ENCODE results near the gene JAG2. TPM values are rescaled to one million over a fixed set of nuclear protein-coding genes. Genes with fewer than 3 reads are reported as not detected.

JAG2 gene
- total RNA-seq, 3 donors from 2014 or later (not counting 1 experiment from before 2014, with no cell fraction given), result 3.5 to 6.6 (median 6.1) TPM

GRCh38 chr14:105093431-105094192 is 75.0 kb downstream of the JAG2 start:
- H3K27ac Mint-ChIP-seq, result peak overlapping the region in 1 of 2 donors; percentile 69
- Histone ChIP-seq H3K27ac (ENCODE audit: low read length) (peak overlapping the region; percentile 79), H3K4me3 (ENCODE audit: low read length) (peak overlapping the region; percentile 82), H3K9me3 (ENCODE audit: control insufficient read depth, insufficient read depth, low read length) (no peaks in the 10 kb centered on the region), H3K4me1 (ENCODE audit: control insufficient read depth, insufficient read depth, low read length) (peaks cover 28% of the 10 kb centered on the region), H3K36me3 (ENCODE audit: control insufficient read depth, insufficient read depth, low read length) (no peaks in the 10 kb centered on the region), H3K27me3 (ENCODE audit: control insufficient read depth, insufficient read depth, low read length) (no peaks in the 10 kb centered on the region)
- H3K4me3 Mint-ChIP-seq, result peak overlapping the region; percentile 73
- no peaks in the 10 kb centered on the region for H3K9me3 Mint-ChIP-seq
- ATAC-seq, result peak; percentile 62 to 76 (median 66)
- H3K36me3 Mint-ChIP-seq, result no peaks in the 10 kb centered on the region
- TF ChIP-seq CTCF (IDR thresholded peaks at IDR 0.05), result peak; percentile 20
- intact Hi-C loops (cut with micrococcal nuclease), result loop anchor here (5.0 kb wide), 1 partner anchor 74 kb away; the partner anchor contains the start of gene JAG2
- peaks cover 5 to 36% of the 10 kb centered on the region in 2 donors for H3K4me1 Mint-ChIP-seq
- H3K27me3 Mint-ChIP-seq (ENCODE audit: low read depth in 2 of 2), result peaks cover 6 to 8% of the 10 kb centered on the region in 2 donors
- WGBS (ENCODE audit: insufficient coverage), result under 1% methylated on average over 76 of the region's 76 CpGs
- DNase-seq, result peak; percentile 61 to 78

- Mint-ChIP-seq H3K9me3 (no peaks in the 10 kb centered on the region), H3K4me1 (peaks cover 5 to 40% of the 10 kb centered on the region in 2 donors), H3K27ac (peak overlapping the region; percentile 58 to 84), H3K4me3 (peak overlapping the region; percentile 91), H3K27me3 (ENCODE audit: low read depth in 2 of 2) (peaks cover 0 to 8% of the 10 kb centered on the region in 2 donors), H3K36me3 (no peaks in the 10 kb centered on the region)
- H3K27me3 ChIP-seq (ENCODE audit: control insufficient read depth, insufficient read depth, low read length), result peaks cover 1% of the 10 kb centered on the region
- H3K36me3 ChIP-seq (ENCODE audit: control insufficient read depth, insufficient read depth, low read length), result no peaks in the 10 kb centered on the region
- ATAC-seq (peak; percentile 59 to 69 (median 65)), DNase-seq (peak; percentile 58 to 84)
- WGBS (ENCODE audit: insufficient coverage), result 2% methylated on average over 46 of the region's 46 CpGs
- peak overlapping the region; percentile 13 for H3K4me3 ChIP-seq (ENCODE audit: low read length)
- H3K27ac ChIP-seq (ENCODE audit: low read length), result peak overlapping the region; percentile 47
- H3K9me3 ChIP-seq (ENCODE audit: control insufficient read depth, insufficient read depth, low read length), result no peaks in the 10 kb centered on the region
- peaks cover 29% of the 10 kb centered on the region for H3K4me1 ChIP-seq (ENCODE audit: control insufficient read depth, insufficient read depth, low read length)
- intact Hi-C loops (cut with micrococcal nuclease), result loop anchor here (5.0 kb wide), 1 partner anchor 74 kb away; the partner anchor contains the start of gene JAG2
- TF ChIP-seq CTCF (IDR thresholded peaks at IDR 0.05), result no peak
Measured at GRCh38 chr14:105093038-105093430, 75.5 kb downstream of the JAG2 start.

GRCh38 chr14:105092171-105093037 is 76.2 kb downstream of the JAG2 start:
- peaks cover 34% of the 10 kb centered on the region for H3K4me1 ChIP-seq (ENCODE audit: control insufficient read depth, insufficient read depth, low read length)
- H3K4me3 Mint-ChIP-seq, result peak overlapping the region; percentile 91
- TF ChIP-seq CTCF (IDR thresholded peaks at IDR 0.05), result no peak
- DNase-seq (peak in 1 of 2 donors; percentile 45), ATAC-seq (no peak)
- peak overlapping the region; percentile 58 to 84 for H3K27ac Mint-ChIP-seq
- H3K27me3 ChIP-seq (ENCODE audit: control insufficient read depth, insufficient read depth, low read length), result peaks cover 4% of the 10 kb centered on the region
- H3K9me3 Mint-ChIP-seq, result no peaks in the 10 kb centered on the region
- no peaks in the 10 kb centered on the region for H3K36me3 ChIP-seq (ENCODE audit: control insufficient read depth, insufficient read depth, low read length)
- 71% methylated on average over 25 of the region's 25 CpGs for WGBS (ENCODE audit: insufficient coverage)
- no peaks in the 10 kb centered on the region for H3K9me3 ChIP-seq (ENCODE audit: control insufficient read depth, insufficient read depth, low read length)
- peaks cover 0 to 8% of the 10 kb centered on the region in 2 donors for H3K27me3 Mint-ChIP-seq (ENCODE audit: low read depth in 2 of 2)
- peak overlapping the region; percentile 13 for H3K4me3 ChIP-seq (ENCODE audit: low read length)
- intact Hi-C loops (cut with micrococcal nuclease), result loop anchor here (5.0 kb wide), 1 partner anchor 75 kb away; the partner anchor contains the start of gene JAG2
- no peaks in the 10 kb centered on the region for H3K36me3 Mint-ChIP-seq
- peaks cover 5 to 40% of the 10 kb centered on the region in 2 donors for H3K4me1 Mint-ChIP-seq
- H3K27ac ChIP-seq (ENCODE audit: low read length), result peak overlapping the region; percentile 47

Data from natural killer cell (primary cell).